ENCODE results near the gene PACSIN2.
"Not testable (repeated sequence)": the region's sequence is repeated elsewhere in the genome, so short reads cannot be mapped to it uniquely, and the experiment has no call there.

DNA sequence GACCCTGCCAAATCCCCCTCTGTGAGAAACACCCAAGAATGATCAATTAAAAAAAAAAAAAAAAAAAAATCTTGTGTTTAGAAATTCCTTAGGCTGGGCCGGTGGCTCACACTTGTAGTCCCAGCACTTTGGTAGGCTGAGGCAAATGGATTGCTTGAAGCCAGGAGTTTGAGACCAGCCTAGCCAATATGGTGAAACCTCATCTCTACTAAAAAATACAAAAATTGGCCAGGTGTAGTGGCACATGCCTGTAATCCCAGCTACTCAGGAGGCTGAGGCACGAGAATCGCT lies 53.6 kb downstream of the PACSIN2 start:
- TF ChIP-seq SP1 (IDR thresholded peaks at IDR 0.05); SP1 (CRISPR knock-in tag; IDR thresholded peaks at IDR 0.05); NR2F6 (IDR thresholded peaks at IDR 0.05); NR2F6 (CRISPR knock-in tag; IDR thresholded peaks at IDR 0.05); PAF1 (CRISPR knock-in tag; IDR thresholded peaks at IDR 0.05); NCOA2 (CRISPR knock-in tag; IDR thresholded peaks at IDR 0.05); ATF7 (IDR thresholded peaks at IDR 0.05); ATF7 (CRISPR knock-in tag; IDR thresholded peaks at IDR 0.05); ZBTB42 (CRISPR knock-in tag; IDR thresholded peaks at IDR 0.05); FOSL2 (CRISPR knock-in tag; IDR thresholded peaks at IDR 0.05); ZSCAN12 (CRISPR knock-in tag; IDR thresholded peaks at IDR 0.05): not testable (repeated sequence)
- TF ChIP-seq, protein P1, sequence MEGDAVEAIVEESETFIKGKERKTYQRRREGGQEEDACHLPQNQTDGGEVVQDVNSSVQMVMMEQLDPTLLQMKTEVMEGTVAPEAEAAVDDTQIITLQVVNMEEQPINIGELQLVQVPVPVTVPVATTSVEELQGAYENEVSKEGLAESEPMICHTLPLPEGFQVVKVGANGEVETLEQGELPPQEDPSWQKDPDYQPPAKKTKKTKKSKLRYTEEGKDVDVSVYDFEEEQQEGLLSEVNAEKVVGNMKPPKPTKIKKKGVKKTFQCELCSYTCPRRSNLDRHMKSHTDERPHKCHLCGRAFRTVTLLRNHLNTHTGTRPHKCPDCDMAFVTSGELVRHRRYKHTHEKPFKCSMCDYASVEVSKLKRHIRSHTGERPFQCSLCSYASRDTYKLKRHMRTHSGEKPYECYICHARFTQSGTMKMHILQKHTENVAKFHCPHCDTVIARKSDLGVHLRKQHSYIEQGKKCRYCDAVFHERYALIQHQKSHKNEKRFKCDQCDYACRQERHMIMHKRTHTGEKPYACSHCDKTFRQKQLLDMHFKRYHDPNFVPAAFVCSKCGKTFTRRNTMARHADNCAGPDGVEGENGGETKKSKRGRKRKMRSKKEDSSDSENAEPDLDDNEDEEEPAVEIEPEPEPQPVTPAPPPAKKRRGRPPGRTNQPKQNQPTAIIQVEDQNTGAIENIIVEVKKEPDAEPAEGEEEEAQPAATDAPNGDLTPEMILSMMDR (CRISPR knock-in tag; IDR thresholded peaks at IDR 0.05) = not testable (repeated sequence)
- TF ChIP-seq, protein P2, sequence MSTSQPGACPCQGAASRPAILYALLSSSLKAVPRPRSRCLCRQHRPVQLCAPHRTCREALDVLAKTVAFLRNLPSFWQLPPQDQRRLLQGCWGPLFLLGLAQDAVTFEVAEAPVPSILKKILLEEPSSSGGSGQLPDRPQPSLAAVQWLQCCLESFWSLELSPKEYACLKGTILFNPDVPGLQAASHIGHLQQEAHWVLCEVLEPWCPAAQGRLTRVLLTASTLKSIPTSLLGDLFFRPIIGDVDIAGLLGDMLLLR (CRISPR knock-in tag; IDR thresholded peaks at IDR 0.05) = not testable (repeated sequence)
